GM18498 (cell line): ENCODE results near the gene PAAF1.

Experiments used
- ATAC-seq: cut with Tn5 transposase; IDR thresholded peaks from one replicate; pipeline ENCODE4 v1.9.1; 2021; ENCODE audit warnings: mild to moderate bottlenecking, moderate library complexity; ENCODE audit not compliant: unreplicated experiment

Gene PAAF1, protein sequence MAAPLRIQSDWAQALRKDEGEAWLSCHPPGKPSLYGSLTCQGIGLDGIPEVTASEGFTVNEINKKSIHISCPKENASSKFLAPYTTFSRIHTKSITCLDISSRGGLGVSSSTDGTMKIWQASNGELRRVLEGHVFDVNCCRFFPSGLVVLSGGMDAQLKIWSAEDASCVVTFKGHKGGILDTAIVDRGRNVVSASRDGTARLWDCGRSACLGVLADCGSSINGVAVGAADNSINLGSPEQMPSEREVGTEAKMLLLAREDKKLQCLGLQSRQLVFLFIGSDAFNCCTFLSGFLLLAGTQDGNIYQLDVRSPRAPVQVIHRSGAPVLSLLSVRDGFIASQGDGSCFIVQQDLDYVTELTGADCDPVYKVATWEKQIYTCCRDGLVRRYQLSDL

DNA sequence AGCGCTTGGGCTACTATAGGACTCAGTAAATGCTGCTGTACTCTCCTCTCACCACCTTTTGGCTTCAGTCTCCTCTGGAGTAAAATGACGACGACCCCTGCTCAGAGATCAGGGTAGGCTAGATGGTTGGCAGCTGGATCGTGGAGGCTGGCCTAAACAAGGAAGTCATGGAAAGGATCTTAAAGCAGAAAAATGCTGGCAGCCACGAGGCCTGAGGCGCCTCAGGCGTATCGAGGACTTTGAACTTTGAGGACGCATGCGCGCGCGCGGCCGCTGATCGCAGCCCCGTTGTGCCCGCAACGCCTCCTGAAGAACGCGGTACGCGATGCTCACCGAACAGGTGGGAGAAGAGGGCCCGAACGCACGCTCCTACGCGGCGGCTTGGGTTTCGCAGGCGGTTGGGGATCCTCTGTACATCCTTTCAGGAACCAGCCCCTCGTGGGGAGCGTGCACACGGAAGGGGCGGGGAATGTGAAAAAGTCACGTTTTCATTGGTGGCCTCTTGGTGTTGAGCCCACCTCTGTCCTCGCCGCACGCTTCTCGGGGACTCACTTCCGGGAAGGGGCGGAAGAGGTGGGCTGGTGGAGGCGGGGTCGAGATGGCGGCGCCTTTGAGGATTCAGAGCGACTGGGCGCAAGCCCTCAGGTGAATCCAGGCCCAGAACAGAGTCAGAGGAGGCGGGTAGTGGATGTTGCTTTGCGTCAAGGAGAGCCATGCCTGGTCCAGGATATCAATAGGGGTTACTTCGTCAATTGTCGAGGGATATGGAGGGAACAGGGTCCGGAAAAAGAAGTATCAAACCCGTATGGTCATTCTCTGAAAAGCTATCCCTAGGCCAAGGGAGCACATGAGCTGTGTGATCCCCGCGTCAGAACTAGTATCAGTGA lies at the start of gene PAAF1, which contains the start of gene COA4:
PAAF1 (plus strand) TSS at position 576 of the 887 bp plus-strand sequence; CDS start at position 599, 23 bp downstream.
COA4 (minus strand) TSS at position 423 of the 887 bp plus-strand sequence. CDS start 3,468 bp downstream, outside the sequence.
- peak; percentile 96 for ATAC-seq

DNA sequence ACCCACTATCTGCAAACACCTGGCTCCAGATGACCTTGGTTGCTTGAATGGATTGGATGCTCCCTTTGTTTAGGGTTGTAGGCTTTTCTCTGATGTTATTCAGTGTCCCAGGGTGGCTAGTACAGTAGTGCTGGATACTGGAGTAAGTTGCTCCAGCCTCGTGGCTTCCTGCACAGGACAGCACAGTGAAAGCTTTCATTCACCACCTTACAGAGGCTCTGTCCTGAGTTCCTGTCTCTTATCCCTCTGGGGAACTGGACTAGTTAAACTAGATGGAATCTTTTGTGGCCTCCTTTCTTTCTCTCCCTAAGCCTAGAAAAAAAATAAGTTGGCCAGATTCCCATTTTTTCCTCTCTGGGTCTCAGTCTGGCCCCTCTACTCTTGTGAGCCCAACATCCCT lies 46.5 kb upstream of the PAAF1 start:
- ATAC-seq = no peak

DNA sequence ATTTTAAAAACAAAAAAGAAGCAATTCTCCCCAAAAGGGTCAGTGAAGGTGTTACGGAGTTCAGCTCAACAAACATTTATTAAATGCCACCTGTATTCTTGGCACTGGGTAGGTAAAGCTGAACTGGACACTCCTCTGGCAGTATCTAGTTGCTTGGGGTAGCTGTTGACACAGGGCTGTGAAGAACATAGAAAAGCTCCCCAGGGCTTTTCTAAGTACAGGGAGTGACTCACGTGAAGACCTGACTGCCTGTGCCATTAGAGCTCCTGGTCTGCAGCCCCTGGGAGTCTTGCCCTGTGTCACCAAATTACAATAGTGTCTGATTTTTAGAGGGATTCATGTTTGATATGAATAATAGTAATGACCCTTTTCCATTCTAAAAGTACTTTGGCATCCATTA lies 43.7 kb upstream of the PAAF1 start:
- no peak for ATAC-seq

DNA sequence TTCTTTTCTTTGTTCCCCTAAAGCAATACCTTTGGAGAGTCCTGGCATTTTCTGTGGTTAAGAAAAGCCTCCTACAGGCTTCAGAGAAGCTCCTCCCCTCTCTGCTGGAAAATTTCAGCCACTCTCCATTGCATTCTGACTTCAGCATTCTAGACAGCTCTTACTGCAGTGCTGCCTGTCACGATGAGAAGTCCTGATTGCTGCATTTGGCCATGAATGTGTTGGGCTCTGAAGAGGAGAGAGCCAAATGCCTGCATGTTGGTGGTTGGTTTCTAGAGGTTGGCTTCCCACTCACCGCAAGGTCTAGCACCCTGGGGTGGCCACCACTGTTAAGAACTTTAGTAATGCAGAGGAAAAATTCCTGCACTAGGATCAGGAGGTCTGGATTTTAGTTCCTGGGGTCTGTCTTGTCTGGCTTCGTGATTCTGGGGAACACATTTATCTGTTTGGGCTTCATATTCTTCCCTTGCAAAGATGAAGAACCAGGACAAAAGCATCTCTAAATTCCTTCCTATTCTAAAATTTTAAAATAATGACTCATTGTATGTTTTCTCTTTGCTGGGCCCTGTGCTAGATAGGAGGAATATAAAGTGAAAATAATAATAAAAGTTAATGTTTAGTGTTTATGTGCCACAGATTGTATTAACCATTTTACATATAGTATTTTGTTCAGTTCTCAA lies 38.2 kb upstream of the PAAF1 start:
- no peak for ATAC-seq

DNA sequence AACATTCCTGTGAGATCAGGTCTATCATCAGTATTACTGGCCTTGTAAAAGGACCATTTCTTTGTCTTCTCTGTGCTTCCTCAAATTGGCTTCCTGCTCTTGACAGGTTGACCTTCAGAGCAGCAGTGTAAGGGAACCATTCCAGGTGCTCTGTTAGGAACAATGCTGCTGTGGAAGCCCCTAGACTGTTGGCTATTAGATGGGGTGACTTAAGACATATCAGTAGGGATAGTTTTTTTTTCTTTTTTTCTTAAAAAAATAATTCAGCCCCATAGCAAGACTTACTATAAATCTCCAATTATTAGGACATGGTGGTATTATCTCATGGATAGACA lies 37.7 kb upstream of the PAAF1 start:
- no peak for ATAC-seq

DNA sequence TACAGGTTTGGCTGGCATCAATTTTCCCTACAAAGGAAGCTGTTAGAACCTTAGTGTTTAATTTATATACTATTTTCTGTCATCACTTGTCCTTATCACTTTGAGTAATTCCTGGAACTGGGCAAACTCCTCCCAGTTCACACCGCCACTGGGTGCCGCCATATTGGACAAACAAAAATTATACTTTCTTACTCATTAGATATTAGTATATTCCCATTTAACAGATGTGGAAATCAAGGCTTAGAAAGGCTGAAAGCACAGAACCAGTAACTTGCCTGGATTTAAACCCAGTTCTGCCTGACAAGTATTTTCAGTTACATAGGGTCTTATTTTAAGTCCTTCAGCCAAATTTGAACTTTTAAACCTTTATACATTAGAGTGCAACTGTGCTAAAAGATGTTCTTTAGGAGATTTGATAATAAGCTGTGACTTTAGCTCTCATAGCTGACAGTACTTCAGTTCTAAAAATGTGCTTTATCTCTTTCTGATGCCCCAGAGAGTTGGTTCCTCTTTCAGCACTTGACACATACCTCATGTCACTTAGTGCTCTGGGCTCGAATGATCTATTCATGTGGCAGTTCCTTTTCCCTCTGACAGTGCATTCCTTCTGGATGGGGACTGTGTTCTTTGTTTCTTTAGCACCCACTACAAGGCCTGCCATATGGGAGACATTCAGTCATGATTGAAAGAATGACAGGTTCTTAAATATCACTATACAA lies 25.6 kb upstream of the PAAF1 start:
- no peak for ATAC-seq

DNA sequence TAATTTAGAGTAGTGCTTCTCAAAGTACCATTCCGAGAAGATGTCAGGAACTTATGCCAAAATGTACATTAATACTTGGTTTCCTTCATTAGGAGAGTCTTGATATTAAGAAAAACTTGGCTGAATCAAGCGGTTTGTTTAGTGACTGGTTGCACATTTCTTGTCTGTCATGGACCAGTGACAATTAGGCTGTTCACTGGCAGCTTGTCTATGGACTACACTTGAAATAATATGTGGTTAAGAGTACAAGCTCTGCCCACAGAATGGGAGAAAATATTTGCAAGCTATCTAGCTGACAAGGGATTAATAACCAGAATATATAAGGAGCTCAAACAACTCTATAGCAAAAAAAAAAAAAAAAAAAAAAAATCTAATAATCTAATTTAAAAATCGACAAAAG lies 24.8 kb upstream of the PAAF1 start:
- ATAC-seq = no peak

DNA sequence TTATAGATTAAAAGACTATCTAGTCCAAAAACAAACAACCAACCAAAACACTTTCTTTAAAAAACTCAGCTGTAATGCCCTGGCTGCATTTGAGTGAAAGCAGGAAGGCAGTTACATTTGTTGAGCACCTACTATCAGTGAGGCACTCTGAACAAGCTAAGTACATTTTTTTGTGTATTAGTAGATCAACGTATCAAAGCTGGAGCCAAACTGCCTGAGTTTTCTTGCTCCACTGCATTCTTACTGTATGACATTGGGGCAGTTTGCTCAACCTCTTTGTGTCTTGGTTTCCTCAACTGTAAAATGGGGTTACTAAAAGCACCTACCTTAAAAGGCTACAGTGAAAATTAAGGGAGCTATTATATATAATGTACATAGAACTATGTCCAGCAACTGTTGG lies 22.1 kb upstream of the PAAF1 start:
- ATAC-seq = no peak

DNA sequence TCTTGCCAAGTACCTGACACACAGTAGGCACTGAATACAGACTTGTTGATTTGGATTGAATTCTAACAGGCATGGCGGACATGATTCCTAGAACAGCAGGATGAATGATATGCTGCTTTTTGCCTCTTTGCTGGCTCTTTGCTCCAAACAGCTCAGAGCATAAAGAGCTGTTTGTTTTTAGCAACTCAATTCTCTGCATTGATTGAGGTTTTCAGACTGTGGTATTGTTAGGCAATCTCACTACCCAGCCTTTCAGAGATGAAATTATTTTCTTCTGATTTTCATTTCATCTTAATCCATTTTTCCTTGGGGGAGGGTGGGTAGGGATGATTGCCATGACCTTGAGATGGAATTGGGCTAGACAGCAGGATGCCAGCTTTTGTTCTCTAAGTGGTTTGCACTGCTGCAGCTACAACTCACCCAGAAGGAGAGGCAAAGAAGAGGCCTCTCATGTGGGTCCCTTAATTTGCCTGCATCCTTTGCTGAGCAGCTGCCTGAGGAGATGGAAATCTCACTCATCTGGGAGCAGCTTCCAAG lies 20.7 kb upstream of the PAAF1 start:
- ATAC-seq = no peak

DNA sequence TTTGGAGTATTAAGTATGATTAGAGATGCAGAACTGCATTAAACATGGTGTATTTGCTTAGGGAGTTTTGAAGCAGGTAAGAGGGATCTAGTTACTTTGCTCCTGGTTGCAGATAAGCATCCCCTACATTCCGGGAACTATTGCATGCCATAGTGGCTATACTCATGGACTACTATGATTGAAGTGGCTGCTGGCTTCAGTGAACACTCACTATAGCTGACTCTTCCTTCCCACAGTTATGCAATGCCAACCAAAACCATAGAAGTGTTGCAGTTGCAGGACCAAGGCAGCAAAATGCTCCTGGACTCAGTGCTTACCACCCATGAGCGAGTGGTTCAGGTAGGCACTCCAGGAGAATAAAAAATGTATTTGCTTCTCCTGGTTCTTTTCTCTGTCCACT lies 17.1 kb upstream of the PAAF1 start:
- no peak for ATAC-seq

DNA sequence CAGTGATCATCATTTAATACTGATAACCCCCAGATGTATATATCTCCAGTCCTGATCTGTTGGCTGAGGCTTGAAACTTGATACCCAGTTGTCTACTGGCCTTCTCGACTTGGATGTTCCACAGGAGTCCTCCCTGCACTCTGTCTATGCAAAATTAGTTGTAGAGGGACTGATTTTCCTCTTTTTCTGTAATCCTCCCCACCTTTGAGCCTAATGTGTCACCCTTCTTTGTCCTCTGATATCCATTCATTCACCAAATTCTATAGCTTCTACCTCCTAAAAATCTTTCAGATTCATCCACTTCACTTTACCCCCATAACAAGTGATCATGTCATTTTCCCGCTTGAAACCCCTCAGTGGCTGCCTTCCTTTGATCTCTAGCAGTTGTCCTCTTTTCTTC lies 16.6 kb upstream of the PAAF1 start:
- no peak for ATAC-seq

DNA sequence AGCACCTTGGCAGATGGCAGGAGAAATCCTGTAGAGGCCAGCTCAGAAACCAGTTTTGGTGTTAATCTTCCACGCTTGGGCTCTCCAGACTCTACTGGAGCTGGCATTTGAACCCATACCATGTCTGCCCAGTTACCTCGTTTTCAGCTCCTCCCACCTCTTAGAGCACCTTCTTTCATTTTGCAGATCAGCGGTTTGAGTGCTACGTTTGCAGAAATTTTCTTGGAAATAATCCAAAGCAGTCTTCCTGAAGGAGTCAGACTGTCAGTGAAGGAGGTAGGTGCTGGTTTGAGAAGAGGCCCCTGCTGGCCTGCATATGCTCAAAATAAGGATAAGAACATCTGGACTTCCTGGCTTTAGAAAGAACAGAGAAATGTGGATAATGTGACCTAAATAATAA lies 13.8 kb upstream of the PAAF1 start:
- no peak for ATAC-seq

DNA sequence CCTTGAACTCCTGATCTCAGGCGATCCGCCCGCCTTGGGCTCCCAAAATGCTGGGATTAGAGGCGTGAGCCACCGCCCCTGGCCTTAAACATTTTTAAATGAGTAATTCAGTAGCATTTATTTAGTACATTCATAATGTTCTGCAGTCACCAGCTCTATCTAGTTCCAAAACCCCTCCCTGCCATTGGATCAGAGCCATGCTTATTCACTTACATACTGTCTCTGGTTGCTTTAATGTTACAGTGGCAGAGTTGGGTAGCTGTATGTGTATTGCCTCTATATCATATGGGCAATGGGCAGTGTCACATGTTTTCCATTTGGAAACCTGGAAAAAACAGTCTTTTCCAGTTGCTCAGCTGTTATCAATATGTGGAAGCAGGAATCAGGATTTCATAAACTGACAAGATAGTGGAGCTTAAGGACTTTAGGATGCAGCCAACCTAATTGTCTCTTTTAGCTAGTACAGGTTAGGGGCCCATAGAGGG lies 10.7 kb upstream of the PAAF1 start:
- no peak for ATAC-seq

DNA sequence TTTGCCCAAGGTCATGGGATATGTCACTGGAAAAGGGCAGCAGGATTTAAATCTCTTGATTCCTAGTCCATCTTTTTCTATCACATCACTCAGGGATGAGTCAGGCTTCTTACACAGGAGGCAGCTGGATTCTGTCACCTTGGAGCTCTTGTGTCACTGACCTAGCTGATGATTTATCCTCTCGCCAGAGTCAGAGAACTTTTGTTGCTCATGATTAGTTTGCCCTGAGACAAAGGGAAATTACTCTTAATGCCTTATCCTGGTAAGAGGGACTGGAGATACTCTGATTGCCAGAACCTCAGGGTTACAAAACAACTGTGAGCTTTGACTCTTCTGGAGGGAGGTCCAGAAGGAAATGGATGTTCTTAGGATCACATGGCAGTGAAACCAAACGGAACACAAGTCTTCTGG lies 10.2 kb upstream of the PAAF1 start:
- no peak for ATAC-seq

DNA sequence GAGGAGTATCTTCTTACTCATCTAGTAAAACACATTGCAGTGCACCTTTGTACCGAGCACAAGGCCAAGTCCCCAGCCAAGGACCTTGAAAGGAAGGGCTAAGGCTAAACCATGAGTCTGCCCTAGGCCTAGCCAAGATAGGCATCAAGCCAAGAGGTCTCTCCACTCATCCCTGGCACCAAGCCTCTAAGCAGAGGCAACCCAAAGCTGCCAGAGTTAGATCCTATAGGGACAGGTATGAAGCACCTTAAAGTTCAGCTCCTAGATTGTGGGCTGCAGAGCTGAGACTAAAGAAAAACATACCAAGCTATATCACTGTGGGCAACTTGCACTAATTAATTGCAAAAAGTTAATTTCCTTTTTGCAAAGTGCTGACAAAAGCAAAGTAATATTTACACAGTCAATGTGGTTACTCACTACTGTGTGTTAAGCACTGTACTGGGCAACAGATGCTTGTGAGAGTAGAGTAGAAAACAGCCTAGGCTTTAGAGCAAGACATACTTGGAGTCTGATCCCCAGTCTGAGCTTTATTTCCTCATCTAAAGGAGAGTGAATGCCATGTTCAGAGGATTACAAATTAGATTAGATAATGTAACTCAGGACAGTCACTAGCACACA lies 7.4 kb upstream of the PAAF1 start:
- ATAC-seq = no peak

DNA sequence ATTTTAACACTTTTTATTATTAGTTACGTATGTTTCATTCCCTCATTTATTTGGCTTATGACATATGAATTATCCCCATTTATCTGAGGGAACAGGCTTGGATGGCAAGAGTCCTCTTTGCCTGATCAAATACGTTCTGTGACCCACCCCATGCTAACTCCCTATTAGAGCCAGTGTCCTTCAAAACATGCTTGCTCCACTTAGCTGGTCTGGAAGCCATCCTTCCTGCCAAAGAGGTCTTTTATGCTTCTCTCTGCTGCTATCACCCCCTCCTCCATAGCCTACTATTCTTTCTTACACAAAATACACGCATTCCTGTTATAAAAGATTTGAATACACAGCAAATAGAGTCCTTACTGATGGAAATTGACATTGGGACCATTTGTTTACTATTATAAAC lies 6.5 kb upstream of the PAAF1 start:
- ATAC-seq = no peak

DNA sequence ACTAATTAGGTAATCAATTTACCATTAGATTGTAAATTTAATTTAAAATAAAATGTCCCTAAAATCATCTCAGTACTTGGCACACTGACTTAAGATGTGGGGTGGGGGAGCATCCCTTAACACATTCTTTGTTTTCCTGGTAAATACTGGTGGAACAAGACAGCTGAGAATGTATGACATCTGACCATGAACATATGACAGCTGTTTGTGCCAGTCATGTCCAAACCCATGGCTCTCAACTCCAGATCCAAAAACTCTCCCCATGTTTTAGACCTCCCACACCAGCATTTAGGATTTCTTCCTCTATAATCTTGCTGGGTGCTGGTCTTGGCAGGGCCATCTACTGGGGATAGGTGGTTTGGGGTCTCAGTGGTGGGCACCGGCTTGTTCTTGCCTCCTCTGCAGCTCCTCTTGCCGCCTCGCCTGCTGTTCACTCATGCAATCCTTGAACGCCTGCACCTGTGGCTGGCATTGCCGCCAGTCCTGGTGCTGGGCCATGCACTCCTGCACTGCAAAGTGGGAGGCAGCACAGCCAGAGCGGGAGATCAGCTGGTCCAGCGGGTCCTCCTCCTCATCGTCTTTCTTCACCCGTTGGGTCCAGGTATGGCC lies 3.9 kb upstream of the PAAF1 start:
- ATAC-seq = no peak

DNA sequence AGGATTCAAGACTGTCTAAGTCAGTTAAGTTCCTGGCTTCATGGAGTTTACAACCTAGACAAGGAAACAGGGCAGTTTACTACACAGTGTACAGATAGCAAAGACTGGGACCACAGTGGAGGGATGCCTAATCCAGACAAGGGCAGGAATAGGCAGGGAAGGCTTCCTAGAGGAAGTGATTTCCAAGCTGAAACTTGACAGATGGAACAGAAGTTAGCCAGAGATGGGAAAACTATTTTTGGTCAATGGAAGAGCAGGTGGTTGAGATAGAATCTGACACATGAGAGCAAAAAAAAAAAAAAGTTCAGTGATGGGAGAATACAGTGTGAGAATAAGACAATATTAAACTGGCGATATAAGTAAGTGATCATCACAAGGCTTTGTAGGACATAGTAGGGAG lies 1.4 kb upstream of the PAAF1 start:
- ATAC-seq = no peak

DNA sequence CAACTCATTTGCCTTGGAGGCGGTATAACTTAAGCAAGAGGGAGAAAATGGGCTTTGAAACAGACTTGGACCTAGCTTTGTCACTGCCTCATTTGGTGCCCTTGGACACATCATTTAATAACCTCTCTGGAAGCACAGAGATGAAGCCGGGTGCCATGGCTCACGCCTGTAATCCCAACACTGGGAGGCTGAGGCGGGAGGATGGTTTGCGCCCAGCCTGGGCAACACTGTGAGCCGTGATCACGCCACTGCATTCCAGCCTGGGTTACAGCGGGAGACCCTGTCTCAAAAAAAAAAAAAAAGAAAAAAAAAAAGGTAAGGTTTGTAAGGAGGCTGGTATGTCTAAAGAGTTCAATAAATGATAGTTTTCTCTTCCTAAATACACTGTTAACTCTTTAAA lies 959 bp upstream of the PAAF1 start:
- no peak for ATAC-seq

DNA sequence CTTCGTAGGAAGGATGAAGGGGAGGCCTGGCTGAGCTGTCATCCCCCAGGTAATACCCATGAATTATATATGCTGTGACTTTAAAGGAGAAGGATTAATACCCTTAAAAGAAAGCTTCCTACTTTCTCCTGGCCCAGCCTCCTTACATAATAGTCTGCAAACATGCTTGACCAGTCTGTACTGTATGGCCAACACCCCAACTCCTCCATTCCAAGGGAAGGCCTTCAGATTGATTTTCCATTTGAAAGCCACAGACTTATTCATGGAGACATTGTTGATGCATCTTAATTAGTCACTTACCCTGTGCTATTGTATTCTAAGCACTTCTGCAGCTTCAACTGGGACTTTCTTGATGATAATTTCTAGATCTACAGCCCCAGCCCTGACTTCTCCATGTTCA lies 2.0 kb downstream of the PAAF1 start:
- ATAC-seq = no peak
